ENCODE measurements around the gene ATP13A3. TPM values are rescaled to one million over a fixed set of nuclear protein-coding genes. Genes with fewer than 3 reads are reported as not detected.
A peak's percentile ranks its signal among the peaks of the same experiment; 100 is the strongest.

The ATP13A3 gene
- total RNA-seq, 1 experiment from 2014 or later = 78.3 TPM

GRCh38 chr3:194486540-194487288 lies at the start of gene ATP13A3 (continued):
- TF ChIP-seq, protein P1, sequence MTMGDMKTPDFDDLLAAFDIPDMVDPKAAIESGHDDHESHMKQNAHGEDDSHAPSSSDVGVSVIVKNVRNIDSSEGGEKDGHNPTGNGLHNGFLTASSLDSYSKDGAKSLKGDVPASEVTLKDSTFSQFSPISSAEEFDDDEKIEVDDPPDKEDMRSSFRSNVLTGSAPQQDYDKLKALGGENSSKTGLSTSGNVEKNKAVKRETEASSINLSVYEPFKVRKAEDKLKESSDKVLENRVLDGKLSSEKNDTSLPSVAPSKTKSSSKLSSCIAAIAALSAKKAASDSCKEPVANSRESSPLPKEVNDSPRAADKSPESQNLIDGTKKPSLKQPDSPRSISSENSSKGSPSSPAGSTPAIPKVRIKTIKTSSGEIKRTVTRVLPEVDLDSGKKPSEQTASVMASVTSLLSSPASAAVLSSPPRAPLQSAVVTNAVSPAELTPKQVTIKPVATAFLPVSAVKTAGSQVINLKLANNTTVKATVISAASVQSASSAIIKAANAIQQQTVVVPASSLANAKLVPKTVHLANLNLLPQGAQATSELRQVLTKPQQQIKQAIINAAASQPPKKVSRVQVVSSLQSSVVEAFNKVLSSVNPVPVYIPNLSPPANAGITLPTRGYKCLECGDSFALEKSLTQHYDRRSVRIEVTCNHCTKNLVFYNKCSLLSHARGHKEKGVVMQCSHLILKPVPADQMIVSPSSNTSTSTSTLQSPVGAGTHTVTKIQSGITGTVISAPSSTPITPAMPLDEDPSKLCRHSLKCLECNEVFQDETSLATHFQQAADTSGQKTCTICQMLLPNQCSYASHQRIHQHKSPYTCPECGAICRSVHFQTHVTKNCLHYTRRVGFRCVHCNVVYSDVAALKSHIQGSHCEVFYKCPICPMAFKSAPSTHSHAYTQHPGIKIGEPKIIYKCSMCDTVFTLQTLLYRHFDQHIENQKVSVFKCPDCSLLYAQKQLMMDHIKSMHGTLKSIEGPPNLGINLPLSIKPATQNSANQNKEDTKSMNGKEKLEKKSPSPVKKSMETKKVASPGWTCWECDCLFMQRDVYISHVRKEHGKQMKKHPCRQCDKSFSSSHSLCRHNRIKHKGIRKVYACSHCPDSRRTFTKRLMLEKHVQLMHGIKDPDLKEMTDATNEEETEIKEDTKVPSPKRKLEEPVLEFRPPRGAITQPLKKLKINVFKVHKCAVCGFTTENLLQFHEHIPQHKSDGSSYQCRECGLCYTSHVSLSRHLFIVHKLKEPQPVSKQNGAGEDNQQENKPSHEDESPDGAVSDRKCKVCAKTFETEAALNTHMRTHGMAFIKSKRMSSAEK (CRISPR knock-in tag; IDR thresholded peaks at IDR 0.05; ENCODE audit: borderline replicate concordance) = no peak
- TF ChIP-seq FOXK1 (CRISPR knock-in tag; IDR thresholded peaks at IDR 0.05) (0 out of 2 replicates have a peak, but pooled peaks have one; percentile 58), ZNF416 (CRISPR knock-in tag; IDR thresholded peaks at IDR 0.05) (no peak), NR3C1 (CRISPR knock-in tag; conservative IDR thresholded peaks at IDR 0.05; ENCODE audit: low read depth) (no peak), ZNF317 (CRISPR knock-in tag; IDR thresholded peaks at IDR 0.05; ENCODE audit: borderline replicate concordance, low read depth) (no peak), SMAD4 (CRISPR knock-in tag; IDR thresholded peaks at IDR 0.05) (no peak), MXD4 (CRISPR knock-in tag; IDR thresholded peaks at IDR 0.05; ENCODE audit: borderline replicate concordance) (no peak), ZNF423 (CRISPR knock-in tag; IDR thresholded peaks at IDR 0.05) (no peak), FOXP1 (CRISPR knock-in tag; IDR thresholded peaks at IDR 0.05; ENCODE audit: borderline replicate concordance) (no peak), HMGXB4 (CRISPR knock-in tag; IDR thresholded peaks at IDR 0.05) (no peak), CREM (CRISPR knock-in tag; IDR thresholded peaks at IDR 0.05) (peak; percentile 28; the same call in 1 of the 2 replicates), MYBL2 (CRISPR knock-in tag; IDR thresholded peaks at IDR 0.05) (no peak), ZNF396 (CRISPR knock-in tag; IDR thresholded peaks at IDR 0.05; ENCODE audit: borderline replicate concordance) (no peak), PRDM15 (CRISPR knock-in tag; IDR thresholded peaks at IDR 0.05) (no peak), NFE2L1 (CRISPR knock-in tag; IDR thresholded peaks at IDR 0.05) (no peak), TP53 (CRISPR knock-in tag; IDR thresholded peaks at IDR 0.05) (no peak), CDX4 (CRISPR knock-in tag; IDR thresholded peaks at IDR 0.05; ENCODE audit: borderline replicate concordance) (no peak), FOXJ3 (CRISPR knock-in tag; IDR thresholded peaks at IDR 0.05; ENCODE audit: borderline replicate concordance) (no peak), PREB (CRISPR knock-in tag; IDR thresholded peaks at IDR 0.05; ENCODE audit: borderline replicate concordance) (no peak), KAT7 (CRISPR knock-in tag; IDR thresholded peaks at IDR 0.05; ENCODE audit: borderline replicate concordance) (no peak), GABPB1 (CRISPR knock-in tag; IDR thresholded peaks at IDR 0.05) (0 out of 2 replicates have a peak, but pooled peaks have one; percentile 31)
- TF ChIP-seq, protein P2, sequence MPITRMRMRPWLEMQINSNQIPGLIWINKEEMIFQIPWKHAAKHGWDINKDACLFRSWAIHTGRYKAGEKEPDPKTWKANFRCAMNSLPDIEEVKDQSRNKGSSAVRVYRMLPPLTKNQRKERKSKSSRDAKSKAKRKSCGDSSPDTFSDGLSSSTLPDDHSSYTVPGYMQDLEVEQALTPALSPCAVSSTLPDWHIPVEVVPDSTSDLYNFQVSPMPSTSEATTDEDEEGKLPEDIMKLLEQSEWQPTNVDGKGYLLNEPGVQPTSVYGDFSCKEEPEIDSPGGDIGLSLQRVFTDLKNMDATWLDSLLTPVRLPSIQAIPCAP (CRISPR knock-in tag; IDR thresholded peaks at IDR 0.05) = no peak
- TF ChIP-seq, protein P3, sequence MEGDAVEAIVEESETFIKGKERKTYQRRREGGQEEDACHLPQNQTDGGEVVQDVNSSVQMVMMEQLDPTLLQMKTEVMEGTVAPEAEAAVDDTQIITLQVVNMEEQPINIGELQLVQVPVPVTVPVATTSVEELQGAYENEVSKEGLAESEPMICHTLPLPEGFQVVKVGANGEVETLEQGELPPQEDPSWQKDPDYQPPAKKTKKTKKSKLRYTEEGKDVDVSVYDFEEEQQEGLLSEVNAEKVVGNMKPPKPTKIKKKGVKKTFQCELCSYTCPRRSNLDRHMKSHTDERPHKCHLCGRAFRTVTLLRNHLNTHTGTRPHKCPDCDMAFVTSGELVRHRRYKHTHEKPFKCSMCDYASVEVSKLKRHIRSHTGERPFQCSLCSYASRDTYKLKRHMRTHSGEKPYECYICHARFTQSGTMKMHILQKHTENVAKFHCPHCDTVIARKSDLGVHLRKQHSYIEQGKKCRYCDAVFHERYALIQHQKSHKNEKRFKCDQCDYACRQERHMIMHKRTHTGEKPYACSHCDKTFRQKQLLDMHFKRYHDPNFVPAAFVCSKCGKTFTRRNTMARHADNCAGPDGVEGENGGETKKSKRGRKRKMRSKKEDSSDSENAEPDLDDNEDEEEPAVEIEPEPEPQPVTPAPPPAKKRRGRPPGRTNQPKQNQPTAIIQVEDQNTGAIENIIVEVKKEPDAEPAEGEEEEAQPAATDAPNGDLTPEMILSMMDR (IDR thresholded peaks at IDR 0.05) = no peak

Data from WTC11 (cell line).